GM18505 (cell line): Measurements from ENCODE around the gene RTKN.
A peak's percentile ranks its signal among the peaks of the same experiment; 100 is the strongest.
"Not testable (repeated sequence)": the region's sequence is repeated elsewhere in the genome, so short reads cannot be mapped to it uniquely, and the experiment has no call there.

Source experiments
- ATAC-seq: cut with Tn5 transposase; IDR thresholded peaks from one replicate; pipeline ENCODE4 v1.9.1; 2021; ENCODE audit not compliant: unreplicated experiment
- POLR2A ChIP-seq: IDR thresholded peaks from 4 replicates; pipeline ENCODE4 v1.6.1; 2011; ENCODE audit warnings: borderline replicate concordance; ENCODE audit not compliant: insufficient read depth, insufficient read length; ENCODE audit errors: extremely low read depth

Gene RTKN

GRCh38 chr2:74472086-74472944 is 30.6 kb upstream of the RTKN start, which contains the start of gene MRPL53:
MRPL53 (minus strand) TSS chr2:74472680; CDS start chr2:74472660, 20 bp downstream.
- ATAC-seq = peak; percentile 84
- TF ChIP-seq POLR2A = peak; percentile 94

- TF ChIP-seq POLR2A = no peak
- no peak for ATAC-seq
Observed at GRCh38 chr2:74471332-74472065, 29.8 kb upstream of the RTKN start.

GRCh38 chr2:74470742-74471141 is 29.0 kb upstream of the RTKN start:
- ATAC-seq = not testable (repeated sequence)
- TF ChIP-seq POLR2A = peak; percentile 18

- TF ChIP-seq POLR2A = no peak
- ATAC-seq = no peak
Observed at GRCh38 chr2:74464406-74464805, 22.7 kb upstream of the RTKN start.

GRCh38 chr2:74462786-74463105 is 21.0 kb upstream of the RTKN start:
- ATAC-seq = no peak
- no peak for TF ChIP-seq POLR2A

GRCh38 chr2:74462054-74462785 is 20.5 kb upstream of the RTKN start:
- no peak for TF ChIP-seq POLR2A
- no peak for ATAC-seq

GRCh38 chr2:74461187-74462053 is 19.7 kb upstream of the RTKN start:
- ATAC-seq = no peak
- no peak for TF ChIP-seq POLR2A

GRCh38 chr2:74460187-74460586 is 18.4 kb upstream of the RTKN start:
- ATAC-seq = not testable (repeated sequence)

- peak; percentile 9 for TF ChIP-seq POLR2A
- not testable (repeated sequence) for ATAC-seq
Observed at GRCh38 chr2:74459503-74460118, 17.9 kb upstream of the RTKN start.

- ATAC-seq = no peak
- peak; percentile 12 for TF ChIP-seq POLR2A
Observed at GRCh38 chr2:74458938-74459363, 17.2 kb upstream of the RTKN start.

GRCh38 chr2:74458132-74458937 is 16.6 kb upstream of the RTKN start, which contains the start of gene WBP1:
WBP1 (plus strand) TSS chr2:74458438; CDS start chr2:74458603, 165 bp downstream.
- ATAC-seq = peak; percentile 79
- no peak for TF ChIP-seq POLR2A
